Activated naive CD8-positive, alpha-beta T cell treated with anti-CD3 and anti-CD28 coated beads, Interleukin-2, amount 10 ng/mL, durations not matched to agents 7 days and 5 days (primary cell): ENCODE measurements around the gene MRPS11. TPM values are rescaled to one million over a fixed set of nuclear protein-coding genes. Genes with fewer than 3 reads are reported as not detected.
A peak's percentile ranks its signal among the peaks of the same experiment; 100 is the strongest.
"Not testable (repeated sequence)": the region's sequence is repeated elsewhere in the genome, so short reads cannot be mapped to it uniquely, and the experiment has no call there.

Experiments
- ATAC-seq: fragments of 150-1000 bp; cut with Tn5 transposase; one replicate; pipeline ENCODE4 v1.10.0; 2021; ENCODE audit warnings: low read depth, moderate library complexity
- POLR2A ChIA-PET: fragments of 350-600 bp; sonication (Branson Sonifier 250); formaldehyde crosslinking; loops from one replicate; lab custom pipeline; 2021; ENCODE audit warnings: antibody characterized with exemption; lab: Charles Lee
- DNase-seq: peaks from one replicate; pipeline ENCODE4 v3.0.0; 2021
- H3K27ac Mint-ChIP-seq: one replicate; pipeline ENCODE4 v1.8.0; 2022; ENCODE audit warnings: mild to moderate bottlenecking, mixed read lengths
- H3K27me3 Mint-ChIP-seq: one replicate; pipeline ENCODE4 v1.8.0; 2022; ENCODE audit warnings: mild to moderate bottlenecking, moderate library complexity, mixed read lengths
- H3K36me3 Mint-ChIP-seq: one replicate; pipeline ENCODE4 v1.8.0; 2021; ENCODE audit warnings: mild to moderate bottlenecking, mixed read lengths
- H3K4me1 Mint-ChIP-seq: one replicate; pipeline ENCODE4 v1.8.0; 2021; ENCODE audit warnings: mixed read lengths
- H3K4me3 Mint-ChIP-seq: one replicate; pipeline ENCODE4 v1.8.0; 2022; ENCODE audit warnings: mild to moderate bottlenecking, moderate library complexity, mixed read lengths
- H3K9me3 Mint-ChIP-seq: one replicate; pipeline ENCODE4 v1.8.0; 2021; ENCODE audit warnings: mixed read lengths
- total RNA-seq, 2 experiments: library from RNA; stranded (reverse); gene quantifications; one replicate each; pipeline ENCODE4 v1.2.3, GENCODE V29; 2021

The MRPS11 gene
- total RNA-seq, result 10 to 100 TPM; 54.9 to 55.7 TPM

GRCh38 chr15:88467073-88467934 lies at the start of gene MRPS11, which contains the start of gene MRPL46:
Gene MRPS11, plus strand, starts transcription at chr15:88467708. Its CDS starts 10 bp downstream, at chr15:88467718.
Gene MRPL46, minus strand, starts transcription at chr15:88467388. Its CDS starts 11 bp downstream, at chr15:88467377.
- H3K36me3 Mint-ChIP-seq, result peaks cover 5% of the 10 kb centered on the region
- peak; percentile 91 for DNase-seq
- H3K4me3 Mint-ChIP-seq, result peak within 1 kb of the TSS; percentile 98

GRCh38 chr15:88419830-88420229 lies 47.7 kb upstream of the MRPS11 start:
- Mint-ChIP-seq H3K27me3 (peaks cover 34% of the 10 kb centered on the region), H3K4me3 (no peak overlapping the region), H3K9me3 (peaks cover 4% of the 10 kb centered on the region), H3K27ac (no peak overlapping the region), H3K4me1 (no peaks in the 10 kb centered on the region), H3K36me3 (no peaks in the 10 kb centered on the region)
- DNase-seq (no peak), ATAC-seq (no peak)
- POLR2A ChIA-PET, result no interaction called here

More at GRCh38 chr15:88467073-88467934, at the start of gene MRPS11, which contains the start of gene MRPL46:
- H3K9me3 Mint-ChIP-seq, result no peaks in the 10 kb centered on the region
- no peaks in the 10 kb centered on the region for H3K27me3 Mint-ChIP-seq
- peaks cover 21% of the 10 kb centered on the region for H3K4me1 Mint-ChIP-seq
- peak; percentile 91 for ATAC-seq
- POLR2A ChIA-PET, result interaction anchor here (0.6 to 1.5 kb wide), 11 partner anchors 11 to 428 kb away, joined by 3 to 8 read pairs (median 3); partner anchors contain the start of genes HAPLN3 and ISG20
- peak within 1 kb of the TSS; percentile 96 for H3K27ac Mint-ChIP-seq

- H3K27ac Mint-ChIP-seq, result no peak overlapping the region
- POLR2A ChIA-PET, result no interaction called here
- no peak overlapping the region for H3K4me3 Mint-ChIP-seq
- DNase-seq (no peak), ATAC-seq (no peak)
- H3K27me3 Mint-ChIP-seq, result peaks cover 28% of the 10 kb centered on the region
- no peaks in the 10 kb centered on the region for H3K36me3 Mint-ChIP-seq
- H3K4me1 Mint-ChIP-seq, result no peaks in the 10 kb centered on the region
- H3K9me3 Mint-ChIP-seq, result peaks cover 4% of the 10 kb centered on the region
These were observed 44.2 kb upstream of the MRPS11 start for GRCh38 chr15:88423331-88423730.

- POLR2A ChIA-PET, result no interaction called here
- H3K27ac Mint-ChIP-seq, result no peak overlapping the region
These were observed 41.2 kb upstream of the MRPS11 start for GRCh38 chr15:88426304-88426703.

GRCh38 chr15:88428053-88428452 lies 39.5 kb upstream of the MRPS11 start:
- no peak overlapping the region for H3K4me3 Mint-ChIP-seq
- peaks cover 15% of the 10 kb centered on the region for H3K27me3 Mint-ChIP-seq
- no peak overlapping the region for H3K27ac Mint-ChIP-seq
- no peaks in the 10 kb centered on the region for H3K9me3 Mint-ChIP-seq
- POLR2A ChIA-PET, result no interaction called here
- ATAC-seq (no peak), DNase-seq (no peak)
- H3K4me1 Mint-ChIP-seq, result no peaks in the 10 kb centered on the region
- no peaks in the 10 kb centered on the region for H3K36me3 Mint-ChIP-seq

More at GRCh38 chr15:88426304-88426703, 41.2 kb upstream of the MRPS11 start:
- Mint-ChIP-seq H3K36me3 (no peaks in the 10 kb centered on the region), H3K9me3 (no peaks in the 10 kb centered on the region), H3K4me3 (no peak overlapping the region), H3K4me1 (no peaks in the 10 kb centered on the region), H3K27me3 (peaks cover 17% of the 10 kb centered on the region)
- ATAC-seq, result no peak
- no peak for DNase-seq

GRCh38 chr15:88428805-88429605 lies 38.5 kb upstream of the MRPS11 start:
- no peaks in the 10 kb centered on the region for H3K4me1 Mint-ChIP-seq
- ATAC-seq (no peak), DNase-seq (no peak)
- no peak overlapping the region for H3K4me3 Mint-ChIP-seq
- POLR2A ChIA-PET, result no interaction called here
- no peaks in the 10 kb centered on the region for H3K9me3 Mint-ChIP-seq
- H3K27ac Mint-ChIP-seq, result no peak overlapping the region
- H3K36me3 Mint-ChIP-seq, result no peaks in the 10 kb centered on the region
- H3K27me3 Mint-ChIP-seq, result peaks cover 20% of the 10 kb centered on the region

GRCh38 chr15:88430051-88430450 lies 37.5 kb upstream of the MRPS11 start:
- Mint-ChIP-seq H3K4me1 (no peaks in the 10 kb centered on the region), H3K36me3 (no peaks in the 10 kb centered on the region), H3K27ac (no peak overlapping the region), H3K27me3 (peaks cover 20% of the 10 kb centered on the region), H3K9me3 (no peaks in the 10 kb centered on the region), H3K4me3 (no peak overlapping the region)
- no peak for DNase-seq
- POLR2A ChIA-PET, result no interaction called here
- ATAC-seq, result no peak

- Mint-ChIP-seq H3K4me1 (no peaks in the 10 kb centered on the region), H3K36me3 (no peaks in the 10 kb centered on the region), H3K27me3 (peaks cover 20% of the 10 kb centered on the region), H3K27ac (no peak overlapping the region), H3K4me3 (no peak overlapping the region), H3K9me3 (no peaks in the 10 kb centered on the region)
- DNase-seq (no peak), ATAC-seq (no peak)
- POLR2A ChIA-PET, result no interaction called here
These were observed 36.1 kb upstream of the MRPS11 start for GRCh38 chr15:88431441-88431840.

- H3K9me3 Mint-ChIP-seq, result no peaks in the 10 kb centered on the region
- POLR2A ChIA-PET, result no interaction called here
These were observed 34.3 kb upstream of the MRPS11 start for GRCh38 chr15:88433046-88433685.

GRCh38 chr15:88434106-88434505 lies 33.4 kb upstream of the MRPS11 start:
- H3K4me1 Mint-ChIP-seq, H3K4me3 Mint-ChIP-seq, H3K9me3 Mint-ChIP-seq, H3K36me3 Mint-ChIP-seq, POLR2A ChIA-PET, H3K27ac Mint-ChIP-seq, DNase-seq, ATAC-seq: not testable (repeated sequence)
- H3K27me3 Mint-ChIP-seq, result peaks cover 12% of the 10 kb centered on the region

More at GRCh38 chr15:88433046-88433685, 34.3 kb upstream of the MRPS11 start:
- Mint-ChIP-seq H3K27ac (no peak overlapping the region), H3K4me1 (no peaks in the 10 kb centered on the region), H3K27me3 (peaks cover 12% of the 10 kb centered on the region), H3K4me3 (no peak overlapping the region), H3K36me3 (no peaks in the 10 kb centered on the region)
- ATAC-seq, result no peak
- DNase-seq, result no peak

GRCh38 chr15:88438181-88438580 lies 29.3 kb upstream of the MRPS11 start:
- Mint-ChIP-seq H3K4me1 (no peaks in the 10 kb centered on the region), H3K9me3 (no peaks in the 10 kb centered on the region), H3K27me3 (peaks cover 21% of the 10 kb centered on the region), H3K36me3 (no peaks in the 10 kb centered on the region), H3K4me3 (no peak overlapping the region), H3K27ac (no peak overlapping the region)
- ATAC-seq, result no peak
- POLR2A ChIA-PET, result no interaction called here
- DNase-seq, result no peak

- no peaks in the 10 kb centered on the region for H3K36me3 Mint-ChIP-seq
- peaks cover 4% of the 10 kb centered on the region for H3K9me3 Mint-ChIP-seq
- no peak overlapping the region for H3K27ac Mint-ChIP-seq
- POLR2A ChIA-PET, result no interaction called here
- ATAC-seq (no peak), DNase-seq (no peak)
- no peaks in the 10 kb centered on the region for H3K4me1 Mint-ChIP-seq
- no peak overlapping the region for H3K4me3 Mint-ChIP-seq
- H3K27me3 Mint-ChIP-seq, result peaks cover 31% of the 10 kb centered on the region
These were observed 27.5 kb upstream of the MRPS11 start for GRCh38 chr15:88440021-88440420.
